ENCODE results near the gene MEP1B. TPM values are rescaled to one million over a fixed set of nuclear protein-coding genes. Genes with fewer than 3 reads are reported as not detected.

MEP1B gene
- total and polyA plus RNA-seq, 2 experiments from 2014 or later = not detected

GRCh38 chr18:32157580-32157979, 32.3 kb upstream of the MEP1B start:
- ATAC-seq = peak; percentile 24
- H3K9me3 Mint-ChIP-seq = peaks cover 3% of the 10 kb centered on the region; the same call in 1 of the 3 replicates
- H3K4me3 Mint-ChIP-seq = no peak overlapping the region
- H3K4me1 Mint-ChIP-seq = peaks cover 5% of the 10 kb centered on the region
- DNase-seq (ENCODE audit: low spot score) = peak; percentile 16
- no peaks in the 10 kb centered on the region for H3K27me3 ChIP-seq (ENCODE audit: insufficient read depth)
- no peaks in the 10 kb centered on the region for H3K36me3 ChIP-seq (ENCODE audit: insufficient read depth)
- peaks cover 6% of the 10 kb centered on the region for H3K27me3 Mint-ChIP-seq (ENCODE audit: insufficient read depth, low read depth, poor library complexity)
- H3K79me2 ChIP-seq (replicated peaks; ENCODE audit: insufficient read depth) = no peaks in the 10 kb centered on the region
- H3K4me1 ChIP-seq (ENCODE audit: insufficient read depth) = no peaks in the 10 kb centered on the region
- no peaks in the 10 kb centered on the region for H3K36me3 Mint-ChIP-seq (ENCODE audit: low read depth)
- peak overlapping the region; percentile 1; the same call in 1 of the 2 replicates for H2AFZ ChIP-seq
- H3K9me2 ChIP-seq (ENCODE audit: insufficient read depth) = no peaks in the 10 kb centered on the region
- H4K20me1 ChIP-seq (replicated peaks; ENCODE audit: insufficient read depth) = no peaks in the 10 kb centered on the region
- no peak overlapping the region for H3K27ac ChIP-seq (ENCODE audit: low read depth)
- H3K4me2 ChIP-seq = no peak overlapping the region
- H3K4me3 ChIP-seq = no peak overlapping the region
- H3K27ac Mint-ChIP-seq = no peak overlapping the region
- TF ChIP-seq POLR2AphosphoS5 (IDR thresholded peaks at IDR 0.05; ENCODE audit: low read depth) = no peak
- no peak for TF ChIP-seq JUNB (IDR thresholded peaks at IDR 0.05; ENCODE audit: unreplicated experiment)
- TF ChIP-seq ETS1 (IDR thresholded peaks at IDR 0.05) = no peak
- no peak for TF ChIP-seq REST (IDR thresholded peaks at IDR 0.05; ENCODE audit: unreplicated experiment)
- TF ChIP-seq EZH2 (IDR thresholded peaks at IDR 0.05; ENCODE audit: low read depth, unreplicated experiment) = no peak
- no peak for TF ChIP-seq ZNF331 (CRISPR knock-in tag; IDR thresholded peaks at IDR 0.05; ENCODE audit: low read depth)
- no peak for TF ChIP-seq NANOG (IDR thresholded peaks at IDR 0.05; ENCODE audit: borderline replicate concordance)
- TF ChIP-seq ZNF462 (CRISPR knock-in tag; IDR thresholded peaks at IDR 0.05) = no peak
- no peak for TF ChIP-seq CREB1 (CRISPR knock-in tag; IDR thresholded peaks at IDR 0.05; ENCODE audit: low read depth)
- TF ChIP-seq EZH2phosphoT487 (IDR thresholded peaks at IDR 0.05; ENCODE audit: unreplicated experiment) = no peak
- no peak for TF ChIP-seq STAT1 (IDR thresholded peaks at IDR 0.05; ENCODE audit: unreplicated experiment)
- no peak for TF ChIP-seq ZNF114 (CRISPR knock-in tag; IDR thresholded peaks at IDR 0.05)
- no peak for TF ChIP-seq CTCF (conservative IDR thresholded peaks at IDR 0.05; ENCODE audit: low read depth in 2 of 2)
- no peaks in the 10 kb centered on the region for H3F3A ChIP-seq (replicated peaks; ENCODE audit: low read depth)

Data from GM23338 (cell line).